ENCODE results near the gene ZNF566.

DNA sequence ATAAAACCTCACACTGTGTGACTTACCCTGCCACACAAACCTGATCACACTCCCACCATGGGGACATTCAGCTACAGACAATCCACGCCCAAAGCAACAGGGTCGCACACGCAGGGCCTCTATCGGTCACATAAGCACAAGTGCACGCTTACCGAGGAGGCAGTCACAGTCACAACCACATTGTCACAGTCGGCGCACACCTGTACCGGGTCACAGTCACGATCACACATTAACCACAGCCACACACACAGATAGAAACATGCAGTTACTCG lies 579 bp downstream of the ZNF566 start:
- TF ChIP-seq, protein P1, sequence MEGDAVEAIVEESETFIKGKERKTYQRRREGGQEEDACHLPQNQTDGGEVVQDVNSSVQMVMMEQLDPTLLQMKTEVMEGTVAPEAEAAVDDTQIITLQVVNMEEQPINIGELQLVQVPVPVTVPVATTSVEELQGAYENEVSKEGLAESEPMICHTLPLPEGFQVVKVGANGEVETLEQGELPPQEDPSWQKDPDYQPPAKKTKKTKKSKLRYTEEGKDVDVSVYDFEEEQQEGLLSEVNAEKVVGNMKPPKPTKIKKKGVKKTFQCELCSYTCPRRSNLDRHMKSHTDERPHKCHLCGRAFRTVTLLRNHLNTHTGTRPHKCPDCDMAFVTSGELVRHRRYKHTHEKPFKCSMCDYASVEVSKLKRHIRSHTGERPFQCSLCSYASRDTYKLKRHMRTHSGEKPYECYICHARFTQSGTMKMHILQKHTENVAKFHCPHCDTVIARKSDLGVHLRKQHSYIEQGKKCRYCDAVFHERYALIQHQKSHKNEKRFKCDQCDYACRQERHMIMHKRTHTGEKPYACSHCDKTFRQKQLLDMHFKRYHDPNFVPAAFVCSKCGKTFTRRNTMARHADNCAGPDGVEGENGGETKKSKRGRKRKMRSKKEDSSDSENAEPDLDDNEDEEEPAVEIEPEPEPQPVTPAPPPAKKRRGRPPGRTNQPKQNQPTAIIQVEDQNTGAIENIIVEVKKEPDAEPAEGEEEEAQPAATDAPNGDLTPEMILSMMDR (IDR thresholded peaks at IDR 0.05): no peak
- TF ChIP-seq POLR2AphosphoS5 (IDR thresholded peaks at IDR 0.05) (no peak), EP300 (IDR thresholded peaks at IDR 0.05) (no peak), POLR2A (IDR thresholded peaks at IDR 0.05) (no peak)
